Measurements from ENCODE around the gene KCNAB1.

Gene KCNAB1

GRCh38 chr3:156445117-156446090 is 325.0 kb downstream of the KCNAB1 start:
- DNase-seq (ENCODE audit: low read depth in 4 of 4, low spot score in 1 of 4): no peak

- DNase-seq (ENCODE audit: low read depth in 4 of 4, low spot score in 1 of 4): no peak
These were observed 327.9 kb downstream of the KCNAB1 start for GRCh38 chr3:156448300-156448699.

GRCh38 chr3:156449710-156450574 is 329.6 kb downstream of the KCNAB1 start:
- no peak for DNase-seq (ENCODE audit: low read depth in 4 of 4, low spot score in 1 of 4)

- no peak for DNase-seq (ENCODE audit: low read depth in 4 of 4, low spot score in 1 of 4)
These were observed 335.5 kb downstream of the KCNAB1 start for GRCh38 chr3:156455839-156456238.

- DNase-seq (ENCODE audit: low read depth in 4 of 4, low spot score in 1 of 4): no peak
These were observed 336.4 kb downstream of the KCNAB1 start for GRCh38 chr3:156456771-156457224.

GRCh38 chr3:156459434-156459833 is 339.1 kb downstream of the KCNAB1 start:
- DNase-seq (ENCODE audit: low read depth in 4 of 4, low spot score in 1 of 4): no peak

GRCh38 chr3:156460206-156460611 is 339.8 kb downstream of the KCNAB1 start:
- no peak for DNase-seq (ENCODE audit: low read depth in 4 of 4, low spot score in 1 of 4)

GRCh38 chr3:156461889-156462288 is 341.5 kb downstream of the KCNAB1 start:
- no peak for DNase-seq (ENCODE audit: low read depth in 4 of 4, low spot score in 1 of 4)

GRCh38 chr3:156463123-156463522 is 342.7 kb downstream of the KCNAB1 start:
- DNase-seq (ENCODE audit: low read depth in 4 of 4, low spot score in 1 of 4): no peak

GRCh38 chr3:156465194-156465593 is 344.8 kb downstream of the KCNAB1 start:
- no peak for DNase-seq (ENCODE audit: low read depth in 4 of 4, low spot score in 1 of 4)

- no peak for DNase-seq (ENCODE audit: low read depth in 4 of 4, low spot score in 1 of 4)
These were observed 349.1 kb downstream of the KCNAB1 start for GRCh38 chr3:156469456-156469855.

GRCh38 chr3:156471431-156471830 is 351.1 kb downstream of the KCNAB1 start:
- no peak for DNase-seq (ENCODE audit: low read depth in 4 of 4, low spot score in 1 of 4)

GRCh38 chr3:156472150-156472549 is 351.8 kb downstream of the KCNAB1 start:
- DNase-seq (ENCODE audit: low read depth in 4 of 4, low spot score in 1 of 4): no peak

GRCh38 chr3:156472684-156473083 is 352.3 kb downstream of the KCNAB1 start:
- DNase-seq (ENCODE audit: low read depth in 4 of 4, low spot score in 1 of 4): no peak

GRCh38 chr3:156473341-156473740 is 353.0 kb downstream of the KCNAB1 start:
- no peak for DNase-seq (ENCODE audit: low read depth in 4 of 4, low spot score in 1 of 4)

GRCh38 chr3:156474560-156475389 is 354.4 kb downstream of the KCNAB1 start:
- no peak for DNase-seq (ENCODE audit: low read depth in 4 of 4, low spot score in 1 of 4)

GRCh38 chr3:156477323-156477722 is 356.9 kb downstream of the KCNAB1 start:
- DNase-seq (ENCODE audit: low read depth in 4 of 4, low spot score in 1 of 4): no peak

GRCh38 chr3:156478891-156479290 is 358.5 kb downstream of the KCNAB1 start:
- no peak for DNase-seq (ENCODE audit: low read depth in 4 of 4, low spot score in 1 of 4)

GRCh38 chr3:156479604-156480003 is 359.2 kb downstream of the KCNAB1 start:
- no peak for DNase-seq (ENCODE audit: low read depth in 4 of 4, low spot score in 1 of 4)

- DNase-seq (ENCODE audit: low read depth in 4 of 4, low spot score in 1 of 4): no peak
These were observed 360.6 kb downstream of the KCNAB1 start for GRCh38 chr3:156480949-156481348.

GRCh38 chr3:156483002-156483401 is 362.6 kb downstream of the KCNAB1 start:
- DNase-seq (ENCODE audit: low read depth in 4 of 4, low spot score in 1 of 4): no peak

Measured in stimulated activated CD4-positive, alpha-beta T cell treated with anti-CD3 and anti-CD28 coated beads, Interleukin-1b, Interleukin-23, amount 100 ng/mL, for 24 hours (primary cell).